SH-SY5Y (cell line): ENCODE results near the gene ZBP1.

Source experiments
- GATA2 ChIP-seq: IDR thresholded peaks from 2 replicates; pipeline ENCODE4 v1.6.1; 2011; ENCODE audit warnings: mild to moderate bottlenecking, low read depth, low read length
- GATA3 ChIP-seq: IDR thresholded peaks from 2 replicates; pipeline ENCODE4 v1.6.1; 2011; ENCODE audit warnings: low read depth, mild to moderate bottlenecking, low read length, moderate library complexity

DNA sequence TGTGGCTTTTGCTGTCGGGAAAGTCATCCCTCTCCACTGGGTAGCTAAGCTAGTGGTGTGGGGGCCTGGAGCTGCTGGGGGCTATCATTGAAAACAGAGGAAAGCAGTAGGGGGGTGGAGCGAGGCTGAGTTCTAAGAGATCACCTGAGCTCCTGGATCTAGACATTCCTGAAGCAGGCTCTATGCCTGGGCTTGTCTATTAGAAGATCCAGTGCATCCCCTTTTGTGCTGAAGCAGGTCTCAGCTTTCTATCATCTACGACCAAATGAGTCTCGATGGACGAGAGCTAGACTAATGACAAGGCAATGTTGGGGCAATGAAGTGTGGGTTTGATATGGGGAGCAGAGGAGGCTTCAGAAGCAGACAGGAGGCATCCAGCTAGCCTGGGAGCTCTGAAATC is 18.5 kb downstream of the ZBP1 start:
- TF ChIP-seq GATA2 = no peak
- TF ChIP-seq GATA3 = no peak
